Activated CD4-positive, alpha-beta T cell treated with anti-CD3 and anti-CD28 coated beads, Interleukin-2, amount 50 U/mL, for 48 hours (primary cell): ENCODE data around the gene MGAT4B.
"Not testable (repeated sequence)": the region's sequence is repeated elsewhere in the genome, so short reads cannot be mapped to it uniquely, and the experiment has no call there.

Experiments used
- DNase-seq, 2 experiments: peaks; one replicate each; pipeline ENCODE4 v3.0.0-alpha.2; 2020

MGAT4B gene

GRCh38 chr5:179806250-179807048, at the start of gene MGAT4B:
TSS of gene MGAT4B (minus strand) at chr5:179806866. CDS start at chr5:179806583, 283 bp downstream.
- peak; percentile 58 to 62 for DNase-seq

GRCh38 chr5:179854356-179854755, 47.7 kb upstream of the MGAT4B start:
- no peak for DNase-seq

GRCh38 chr5:179852993-179853547, 46.4 kb upstream of the MGAT4B start:
- no peak for DNase-seq

GRCh38 chr5:179841621-179842020, 35.0 kb upstream of the MGAT4B start:
- no peak for DNase-seq

- no peak for DNase-seq
These were observed 34.1 kb upstream of the MGAT4B start for GRCh38 chr5:179840766-179841165.

GRCh38 chr5:179840321-179840720, 33.7 kb upstream of the MGAT4B start:
- no peak for DNase-seq

- DNase-seq = no peak
These were observed 32.9 kb upstream of the MGAT4B start for GRCh38 chr5:179839328-179840256.

GRCh38 chr5:179837076-179838011, 30.7 kb upstream of the MGAT4B start:
- no peak for DNase-seq

- DNase-seq = peak; percentile 45 to 60
These were observed 29.8 kb upstream of the MGAT4B start for GRCh38 chr5:179836225-179837019.

- DNase-seq = not testable (repeated sequence)
These were observed 28.2 kb upstream of the MGAT4B start for GRCh38 chr5:179834871-179835270.

GRCh38 chr5:179834120-179834519, 27.5 kb upstream of the MGAT4B start:
- no peak for DNase-seq

GRCh38 chr5:179833709-179834070, 27.0 kb upstream of the MGAT4B start:
- no peak for DNase-seq

GRCh38 chr5:179833056-179833708, 26.5 kb upstream of the MGAT4B start:
- no peak for DNase-seq

GRCh38 chr5:179832039-179832745, 25.5 kb upstream of the MGAT4B start:
- DNase-seq = no peak

- DNase-seq = no peak
These were observed 24.3 kb upstream of the MGAT4B start for GRCh38 chr5:179830818-179831468.

- no peak for DNase-seq
These were observed 23.2 kb upstream of the MGAT4B start for GRCh38 chr5:179829732-179830435.

- no peak for DNase-seq
These were observed 22.2 kb upstream of the MGAT4B start for GRCh38 chr5:179828756-179829421.

- peak; percentile 63 to 67 for DNase-seq
These were observed 21.0 kb upstream of the MGAT4B start for GRCh38 chr5:179827680-179828079.
